Measurements from ENCODE around the gene GNAI3. TPM values are rescaled to one million over a fixed set of nuclear protein-coding genes. Genes with fewer than 3 reads are reported as not detected.

Gene GNAI3
- total and polyA plus RNA-seq, 2 experiments from 2014 or later: 5.0 to 7.9 TPM

DNA sequence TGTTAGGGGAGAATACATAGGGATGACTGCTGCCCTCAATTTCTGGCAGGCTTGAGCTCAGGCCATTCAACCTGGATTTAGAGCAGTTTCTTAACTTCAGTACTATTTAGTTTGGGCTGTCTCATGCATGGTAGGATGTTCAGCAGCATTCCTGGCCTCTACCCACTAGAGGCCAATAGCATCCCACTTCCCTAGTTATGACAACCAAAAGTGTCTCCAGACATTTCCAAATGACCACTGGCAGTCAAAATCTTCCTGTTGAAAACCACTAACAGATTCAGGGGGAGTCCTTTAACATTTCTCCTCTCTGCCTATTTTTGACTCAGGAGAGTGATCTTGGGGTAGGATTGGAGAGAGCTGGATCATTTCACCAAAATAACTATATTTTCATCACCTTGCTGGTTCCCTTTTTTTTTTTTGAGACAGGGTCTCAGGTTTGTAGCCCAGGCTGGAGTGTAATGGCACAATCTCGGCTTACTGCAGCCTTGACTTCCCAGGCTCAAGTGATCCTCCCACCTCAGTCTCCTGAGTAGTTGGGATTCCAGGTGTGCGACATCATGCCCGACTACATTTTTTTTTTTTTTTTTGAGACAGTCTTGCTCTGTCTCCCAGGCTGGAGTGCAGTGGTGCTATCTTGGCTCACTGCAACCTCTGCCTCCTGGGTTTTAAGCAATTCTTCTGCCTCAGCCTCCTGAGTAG, 62.3 kb downstream of the GNAI3 start:
- Histone ChIP-seq H3K4me3 (no peak overlapping the region), H3K36me3 (no peaks in the 10 kb centered on the region), H3K27me3 (no peaks in the 10 kb centered on the region), H3K4me1 (ENCODE audit: low read depth) (no peaks in the 10 kb centered on the region), H3K27ac (no peak overlapping the region), H3K9me3 (ENCODE audit: low read depth) (no peaks in the 10 kb centered on the region)
- no peak for DNase-seq (ENCODE audit: low read depth in 1 of 2, low spot score in 1 of 2)
- TF ChIP-seq, protein P1, sequence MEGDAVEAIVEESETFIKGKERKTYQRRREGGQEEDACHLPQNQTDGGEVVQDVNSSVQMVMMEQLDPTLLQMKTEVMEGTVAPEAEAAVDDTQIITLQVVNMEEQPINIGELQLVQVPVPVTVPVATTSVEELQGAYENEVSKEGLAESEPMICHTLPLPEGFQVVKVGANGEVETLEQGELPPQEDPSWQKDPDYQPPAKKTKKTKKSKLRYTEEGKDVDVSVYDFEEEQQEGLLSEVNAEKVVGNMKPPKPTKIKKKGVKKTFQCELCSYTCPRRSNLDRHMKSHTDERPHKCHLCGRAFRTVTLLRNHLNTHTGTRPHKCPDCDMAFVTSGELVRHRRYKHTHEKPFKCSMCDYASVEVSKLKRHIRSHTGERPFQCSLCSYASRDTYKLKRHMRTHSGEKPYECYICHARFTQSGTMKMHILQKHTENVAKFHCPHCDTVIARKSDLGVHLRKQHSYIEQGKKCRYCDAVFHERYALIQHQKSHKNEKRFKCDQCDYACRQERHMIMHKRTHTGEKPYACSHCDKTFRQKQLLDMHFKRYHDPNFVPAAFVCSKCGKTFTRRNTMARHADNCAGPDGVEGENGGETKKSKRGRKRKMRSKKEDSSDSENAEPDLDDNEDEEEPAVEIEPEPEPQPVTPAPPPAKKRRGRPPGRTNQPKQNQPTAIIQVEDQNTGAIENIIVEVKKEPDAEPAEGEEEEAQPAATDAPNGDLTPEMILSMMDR (IDR thresholded peaks at IDR 0.05; ENCODE audit: low read depth, low read length): no peak

DNA sequence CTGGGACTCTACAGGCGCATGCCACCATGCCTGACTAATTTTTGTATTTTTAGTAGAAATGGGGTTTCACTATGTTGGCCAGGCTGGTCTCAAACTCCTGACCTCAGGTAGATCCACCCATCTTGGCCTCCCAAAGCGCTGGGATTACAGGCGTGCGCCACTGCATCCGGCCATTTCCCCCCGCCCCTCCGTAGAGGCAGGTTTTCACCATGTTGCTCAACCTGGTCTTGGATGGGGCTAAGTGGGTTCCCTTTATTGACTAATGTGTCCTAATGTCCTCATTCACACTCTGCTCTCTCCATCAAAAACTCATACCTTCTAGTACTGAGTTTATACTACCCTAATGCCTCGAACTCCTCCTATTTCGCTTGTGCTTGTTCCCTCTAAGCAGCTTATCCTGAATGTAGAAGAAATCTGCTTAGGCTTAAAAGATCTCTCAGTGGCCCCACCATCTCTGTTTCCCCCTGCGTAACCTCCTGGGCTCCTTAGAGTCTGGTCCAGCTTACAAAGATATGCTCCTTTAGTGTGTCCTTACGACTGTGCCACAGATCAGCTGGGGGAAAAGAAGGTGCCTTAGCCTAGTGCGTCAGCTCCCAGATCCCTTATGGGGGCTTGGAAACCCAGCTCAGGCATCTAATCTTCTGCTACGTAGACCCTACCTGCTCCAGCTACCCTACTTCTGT, 63.0 kb downstream of the GNAI3 start:
- H3K36me3 ChIP-seq: no peaks in the 10 kb centered on the region
- H3K9me3 ChIP-seq (ENCODE audit: low read depth): no peaks in the 10 kb centered on the region
- no peaks in the 10 kb centered on the region for H3K27me3 ChIP-seq
- TF ChIP-seq, protein P1 (IDR thresholded peaks at IDR 0.05; ENCODE audit: low read depth, low read length): no peak
- no peaks in the 10 kb centered on the region for H3K4me1 ChIP-seq (ENCODE audit: low read depth)
- H3K27ac ChIP-seq: no peak overlapping the region
- H3K4me3 ChIP-seq: no peak overlapping the region
- DNase-seq (ENCODE audit: low read depth in 1 of 2, low spot score in 1 of 2): no peak

DNA sequence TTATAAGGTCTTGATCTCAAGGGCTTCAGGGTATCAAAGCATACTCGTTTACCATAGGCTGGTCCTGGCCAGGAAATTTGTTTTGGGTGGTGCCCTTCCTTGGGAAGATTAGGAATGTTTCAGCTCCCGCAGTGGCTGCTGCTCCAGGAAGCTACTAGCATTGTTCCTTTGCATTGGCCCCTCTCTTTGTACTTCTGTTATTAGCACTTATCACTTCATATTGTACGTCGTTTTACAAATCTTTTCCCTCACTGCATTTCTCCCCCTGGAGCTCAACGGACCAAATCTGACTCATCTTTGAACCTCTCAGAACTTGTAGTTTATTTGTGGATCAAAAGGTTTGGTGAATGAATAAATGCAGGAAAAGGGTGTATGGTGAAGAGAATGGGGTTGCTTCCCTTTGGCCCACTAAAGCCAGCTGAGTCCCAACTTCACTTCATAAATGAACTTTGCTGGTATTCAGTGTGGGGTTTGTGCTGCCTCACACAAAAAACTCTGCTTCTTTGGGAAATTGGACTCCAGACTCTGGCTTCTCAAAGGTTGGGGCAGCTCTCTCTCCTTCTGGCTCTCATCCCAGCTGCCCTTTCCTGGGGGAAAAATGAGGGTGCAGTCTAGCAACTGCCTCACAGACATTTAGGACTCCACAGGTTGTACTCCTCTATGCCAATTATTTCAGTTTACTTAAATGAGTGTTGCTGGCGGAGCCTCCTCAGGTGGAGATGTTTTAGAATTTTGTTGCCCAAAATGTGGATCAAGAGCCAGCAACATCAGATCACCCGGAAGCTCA, 65.1 kb downstream of the GNAI3 start:
- DNase-seq (ENCODE audit: low read depth in 1 of 2, low spot score in 1 of 2): peak in 1 of 2 donors; percentile 43
- TF ChIP-seq, protein P1 (IDR thresholded peaks at IDR 0.05; ENCODE audit: low read depth, low read length): no peak

DNA sequence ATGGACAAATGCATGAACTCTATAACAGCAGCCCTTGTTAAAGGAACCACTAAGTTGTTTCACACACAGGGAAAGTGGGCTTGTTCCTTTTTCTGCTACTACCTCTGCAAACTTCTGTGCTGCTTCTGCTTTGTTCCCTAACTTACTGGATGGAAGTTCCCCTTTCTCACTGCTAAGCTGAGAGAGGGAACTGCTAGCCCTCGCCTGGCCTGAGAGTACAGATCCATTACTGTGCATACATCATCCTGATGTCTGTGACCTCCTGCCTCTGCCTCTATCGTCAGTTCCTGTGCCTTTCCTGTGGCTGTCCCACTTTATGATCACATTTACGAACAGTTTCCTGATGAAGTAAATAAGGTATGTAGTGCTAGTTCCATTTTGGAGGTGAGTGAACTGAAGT, 67.5 kb downstream of the GNAI3 start:
- no peaks in the 10 kb centered on the region for H3K36me3 ChIP-seq
- no peaks in the 10 kb centered on the region for H3K27me3 ChIP-seq
- DNase-seq (ENCODE audit: low read depth in 1 of 2, low spot score in 1 of 2): no peak
- no peaks in the 10 kb centered on the region for H3K9me3 ChIP-seq (ENCODE audit: low read depth)
- no peaks in the 10 kb centered on the region for H3K4me1 ChIP-seq (ENCODE audit: low read depth)
- H3K27ac ChIP-seq: no peak overlapping the region
- H3K4me3 ChIP-seq: no peak overlapping the region
- TF ChIP-seq, protein P1 (IDR thresholded peaks at IDR 0.05; ENCODE audit: low read depth, low read length): no peak

More for the DNA sequence above, 65.1 kb downstream of the GNAI3 start:
- no peaks in the 10 kb centered on the region for H3K9me3 ChIP-seq (ENCODE audit: low read depth)
- H3K4me3 ChIP-seq: no peak overlapping the region
- no peaks in the 10 kb centered on the region for H3K27me3 ChIP-seq
- H3K36me3 ChIP-seq: no peaks in the 10 kb centered on the region
- no peaks in the 10 kb centered on the region for H3K4me1 ChIP-seq (ENCODE audit: low read depth)
- H3K27ac ChIP-seq: no peak overlapping the region

GRCh38 chr1:109616391-109616790, 68.0 kb downstream of the GNAI3 start:
- H3K27me3 ChIP-seq: no peaks in the 10 kb centered on the region
- TF ChIP-seq, protein P1 (IDR thresholded peaks at IDR 0.05; ENCODE audit: low read depth, low read length): no peak
- H3K4me1 ChIP-seq (ENCODE audit: low read depth): no peaks in the 10 kb centered on the region
- H3K9me3 ChIP-seq (ENCODE audit: low read depth): no peaks in the 10 kb centered on the region
- DNase-seq (ENCODE audit: low read depth in 1 of 2, low spot score in 1 of 2): no peak
- no peaks in the 10 kb centered on the region for H3K36me3 ChIP-seq
- H3K27ac ChIP-seq: no peak overlapping the region
- no peak overlapping the region for H3K4me3 ChIP-seq
